ENCODE data around the gene MOV10L1. TPM values are rescaled to one million over a fixed set of nuclear protein-coding genes. Genes with fewer than 3 reads are reported as not detected.

Gene MOV10L1
- total RNA-seq, 1 donor from 2014 or later: not detected

DNA sequence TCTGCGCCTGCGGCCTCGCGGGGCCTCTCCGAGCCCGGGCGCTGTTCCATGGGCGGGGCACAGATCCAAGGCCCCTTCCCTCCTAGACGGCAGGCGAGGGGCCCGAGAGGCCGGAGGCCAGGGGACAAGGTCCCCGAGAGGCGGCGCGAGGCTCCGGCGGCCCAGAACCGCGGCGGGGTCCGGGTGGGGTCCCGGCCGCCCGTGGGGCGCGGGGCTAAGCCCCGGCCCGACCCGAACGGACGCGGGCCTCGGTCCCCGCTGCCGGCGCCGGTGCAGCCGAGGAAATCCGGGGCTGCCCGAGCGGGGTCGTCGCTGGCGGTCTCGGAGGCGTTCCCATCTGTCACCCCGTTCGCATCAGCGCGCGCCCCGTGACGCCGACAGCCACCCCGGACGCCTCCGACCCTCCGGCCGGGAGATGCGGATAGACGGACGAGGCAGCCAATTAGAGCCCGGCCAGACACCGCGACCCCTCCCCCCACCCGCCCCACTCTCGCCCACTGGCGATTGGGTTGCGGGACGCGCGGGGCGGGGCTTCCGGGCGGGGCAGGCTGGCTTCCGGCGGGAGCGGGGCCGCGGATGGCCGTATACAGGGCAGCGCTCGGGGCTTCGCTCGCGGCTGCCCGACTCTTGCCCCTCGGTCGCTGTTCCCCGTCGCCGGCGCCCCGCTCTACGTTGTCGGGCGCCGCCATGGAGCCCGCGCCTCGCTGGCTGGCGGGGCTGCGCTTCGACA, 110.8 kb downstream of the MOV10L1 start, which contains the start of gene SELENOO:
Gene SELENOO (plus strand): TSS at position 551 of the 730 bp plus-strand sequence. CDS start 26 bp downstream, at position 577.
- ATAC-seq (ENCODE audit: low read depth) (peak; percentile 93), DNase-seq (peak; percentile 88)
- ChIA-PET POLR2A (interaction anchor here (0.8 to 4.9 kb wide), 5 partner anchors 9 to 307 kb away, joined by 3 to 72 read pairs (median 5); partner anchors contain the start of genes LMF2 and NCAPH2), CTCF (no interaction called here)
- Mint-ChIP-seq H3K27ac (peak within 1 kb of the TSS; percentile 35), H3K27me3 (no peaks in the 10 kb centered on the region), H3K36me3 (ENCODE audit: low read depth) (peaks cover 33% of the 10 kb centered on the region), H3K4me3 (peak within 1 kb of the TSS; percentile 85), H3K9me3 (no peaks in the 10 kb centered on the region), H3K4me1 (peaks cover 26% of the 10 kb centered on the region)
- TF ChIP-seq, protein P1, sequence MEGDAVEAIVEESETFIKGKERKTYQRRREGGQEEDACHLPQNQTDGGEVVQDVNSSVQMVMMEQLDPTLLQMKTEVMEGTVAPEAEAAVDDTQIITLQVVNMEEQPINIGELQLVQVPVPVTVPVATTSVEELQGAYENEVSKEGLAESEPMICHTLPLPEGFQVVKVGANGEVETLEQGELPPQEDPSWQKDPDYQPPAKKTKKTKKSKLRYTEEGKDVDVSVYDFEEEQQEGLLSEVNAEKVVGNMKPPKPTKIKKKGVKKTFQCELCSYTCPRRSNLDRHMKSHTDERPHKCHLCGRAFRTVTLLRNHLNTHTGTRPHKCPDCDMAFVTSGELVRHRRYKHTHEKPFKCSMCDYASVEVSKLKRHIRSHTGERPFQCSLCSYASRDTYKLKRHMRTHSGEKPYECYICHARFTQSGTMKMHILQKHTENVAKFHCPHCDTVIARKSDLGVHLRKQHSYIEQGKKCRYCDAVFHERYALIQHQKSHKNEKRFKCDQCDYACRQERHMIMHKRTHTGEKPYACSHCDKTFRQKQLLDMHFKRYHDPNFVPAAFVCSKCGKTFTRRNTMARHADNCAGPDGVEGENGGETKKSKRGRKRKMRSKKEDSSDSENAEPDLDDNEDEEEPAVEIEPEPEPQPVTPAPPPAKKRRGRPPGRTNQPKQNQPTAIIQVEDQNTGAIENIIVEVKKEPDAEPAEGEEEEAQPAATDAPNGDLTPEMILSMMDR (IDR thresholded peaks at IDR 0.05): no peak
- intact Hi-C loops (cut with micrococcal nuclease): loop anchor here (1.0 to 10.0 kb wide), 5 partner anchors 9 to 346 kb away; partner anchors contain the start of genes IL17REL, TRABD and ZBED4

DNA sequence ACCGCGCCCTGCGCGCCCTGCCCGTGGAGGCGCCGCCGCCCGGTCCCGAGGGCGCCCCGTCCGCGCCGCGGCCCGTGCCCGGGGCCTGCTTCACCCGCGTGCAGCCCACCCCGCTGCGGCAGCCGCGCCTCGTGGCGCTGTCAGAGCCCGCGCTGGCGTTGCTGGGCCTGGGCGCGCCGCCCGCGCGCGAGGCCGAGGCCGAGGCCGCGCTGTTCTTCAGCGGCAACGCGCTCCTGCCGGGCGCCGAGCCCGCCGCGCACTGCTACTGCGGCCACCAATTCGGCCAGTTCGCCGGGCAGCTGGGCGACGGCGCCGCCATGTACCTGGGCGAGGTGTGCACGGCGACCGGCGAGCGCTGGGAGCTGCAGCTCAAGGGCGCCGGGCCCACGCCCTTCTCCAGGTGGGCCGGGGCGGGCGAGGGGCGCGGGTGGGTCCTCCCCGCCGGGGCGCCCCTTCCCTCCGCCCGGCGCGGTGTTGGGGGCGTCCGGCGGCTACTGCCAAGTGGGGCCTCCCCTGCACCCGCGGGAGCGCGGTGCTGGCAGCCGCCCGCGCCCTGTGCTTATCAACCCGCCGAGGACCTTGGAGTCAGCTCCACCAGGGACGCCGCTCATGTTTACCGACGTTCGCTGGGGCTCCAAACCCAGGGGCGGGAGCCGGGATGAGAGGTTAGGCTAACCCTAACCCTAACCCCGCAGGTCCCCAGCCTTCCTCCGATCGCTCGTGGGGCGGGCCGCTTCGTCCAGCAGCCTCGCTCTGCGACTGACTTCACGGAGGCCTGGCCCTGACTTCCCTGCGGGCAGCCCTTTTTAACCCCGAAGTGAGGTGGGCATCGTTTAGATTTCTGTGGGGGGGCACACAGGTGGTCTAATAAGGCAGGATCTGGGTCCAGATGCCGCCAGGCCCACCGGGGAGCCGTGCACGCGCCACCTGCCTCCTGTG, 111.7 kb downstream of the MOV10L1 start:
- intact Hi-C loops (cut with micrococcal nuclease): loop anchor here (2.0 to 10.0 kb wide), 4 partner anchors 17 to 347 kb away; partner anchors contain the start of genes IL17REL, TRABD and ZBED4
- ChIA-PET POLR2A (interaction anchor here (0.6 to 4.9 kb wide), 3 partner anchors 10 to 265 kb away, joined by 3 to 72 read pairs (median 5); no protein-coding TSS in a partner anchor), CTCF (interaction anchor here (1.0 kb wide), 1 partner anchor 11 kb away, joined by 3 read pairs; no protein-coding TSS in a partner anchor)

DNA sequence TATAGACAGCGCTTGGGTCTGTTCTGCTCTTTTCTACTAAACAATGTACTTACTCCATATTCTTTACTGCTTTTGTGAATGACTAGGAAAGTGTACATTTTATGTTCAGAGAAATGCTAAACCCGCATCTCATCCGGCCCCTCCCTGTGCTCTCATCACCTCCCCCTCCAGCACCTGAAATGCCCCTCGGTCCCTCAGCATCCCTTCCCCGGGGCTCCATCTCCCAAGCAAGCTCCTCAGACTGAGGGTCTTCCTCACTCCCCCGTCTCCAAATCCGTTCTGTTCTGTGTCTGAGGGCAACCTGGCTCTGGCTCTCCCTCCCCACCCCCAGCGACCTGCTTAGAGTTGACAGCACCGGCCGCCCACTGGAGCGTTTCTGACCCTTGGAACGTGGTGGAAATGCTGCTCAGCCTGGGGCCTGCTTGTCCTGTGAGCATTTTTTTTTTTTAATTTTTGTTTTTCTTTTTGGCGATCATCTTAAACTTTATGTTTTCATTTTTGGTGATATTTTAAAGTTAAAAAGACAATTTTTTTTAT, 112.4 kb downstream of the MOV10L1 start:
- TF ChIP-seq, protein P1 (IDR thresholded peaks at IDR 0.05): no peak
- H3K9me3 Mint-ChIP-seq: no peaks in the 10 kb centered on the region
- peak overlapping the region; percentile 35 for H3K27ac Mint-ChIP-seq
- intact Hi-C loops (cut with micrococcal nuclease): loop anchor here (10.0 kb wide), 2 partner anchors 187 to 347 kb away; partner anchors contain the start of genes IL17REL and ZBED4
- CTCF ChIA-PET: interaction anchor here (1.0 kb wide), 1 partner anchor 12 kb away, joined by 3 read pairs; no protein-coding TSS in a partner anchor
- no peak for DNase-seq
- H3K4me3 Mint-ChIP-seq: peak overlapping the region; percentile 85
- H3K36me3 Mint-ChIP-seq (ENCODE audit: low read depth): peaks cover 35% of the 10 kb centered on the region
- H3K4me1 Mint-ChIP-seq: peaks cover 34% of the 10 kb centered on the region
- no peaks in the 10 kb centered on the region for H3K27me3 Mint-ChIP-seq
- ATAC-seq (ENCODE audit: low read depth): no peak
- POLR2A ChIA-PET: interaction anchor here (4.9 kb wide), 1 partner anchor 11 kb away, joined by 72 read pairs; no protein-coding TSS in a partner anchor

More for the DNA sequence above, 111.7 kb downstream of the MOV10L1 start:
- Mint-ChIP-seq H3K4me3 (peak overlapping the region; percentile 85), H3K27ac (peak overlapping the region; percentile 35), H3K9me3 (no peaks in the 10 kb centered on the region), H3K27me3 (no peaks in the 10 kb centered on the region), H3K4me1 (peaks cover 26% of the 10 kb centered on the region), H3K36me3 (ENCODE audit: low read depth) (peaks cover 33% of the 10 kb centered on the region)
- DNase-seq: no peak
- TF ChIP-seq, protein P1 (IDR thresholded peaks at IDR 0.05): no peak
- ATAC-seq (ENCODE audit: low read depth): peak; percentile 20

DNA sequence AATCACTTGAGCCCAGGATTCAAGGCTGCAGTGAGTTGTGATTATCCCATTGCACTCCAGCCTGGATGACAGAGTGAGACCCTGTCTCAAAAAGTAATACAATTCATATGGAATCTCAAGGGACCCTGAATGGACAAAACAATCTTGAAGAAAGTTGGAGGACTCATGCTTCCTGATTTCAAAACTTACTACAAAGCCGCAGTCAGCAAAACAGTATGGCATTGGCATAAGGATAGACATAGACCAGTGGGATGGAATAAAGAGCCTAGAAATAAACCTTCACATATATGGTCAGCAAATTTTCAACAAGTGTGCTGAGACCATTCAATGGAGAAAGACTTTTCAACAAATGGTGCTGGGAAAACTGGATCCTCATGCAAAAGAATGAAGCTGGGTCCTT, 113.5 kb downstream of the MOV10L1 start:
- H3K27ac Mint-ChIP-seq: no peak overlapping the region
- TF ChIP-seq, protein P1 (IDR thresholded peaks at IDR 0.05): no peak
- ATAC-seq (ENCODE audit: low read depth): no peak
- intact Hi-C loops (cut with micrococcal nuclease): loop anchor here (10.0 kb wide), 2 partner anchors 188 to 348 kb away; partner anchors contain the start of genes IL17REL and ZBED4
- no peaks in the 10 kb centered on the region for H3K9me3 Mint-ChIP-seq
- no peak overlapping the region for H3K4me3 Mint-ChIP-seq
- no peak for DNase-seq
- H3K4me1 Mint-ChIP-seq: peaks cover 42% of the 10 kb centered on the region
- H3K27me3 Mint-ChIP-seq: no peaks in the 10 kb centered on the region
- peaks cover 39% of the 10 kb centered on the region for H3K36me3 Mint-ChIP-seq (ENCODE audit: low read depth)
- ChIA-PET POLR2A (interaction anchor here (0.9 to 4.9 kb wide), 2 partner anchors 12 to 32 kb away, joined by 3 to 72 read pairs; partner anchors contain the start of gene PANX2), CTCF (no interaction called here)
